Muscle of back (tissue), 13 donors: ENCODE measurements around the gene FAM180A. TPM values are rescaled to one million over a fixed set of nuclear protein-coding genes. Genes with fewer than 3 reads are reported as not detected.
A peak's percentile ranks its signal among the peaks of the same experiment; 100 is the strongest.
"Not testable (repeated sequence)": the region's sequence is repeated elsewhere in the genome, so short reads cannot be mapped to it uniquely, and the experiment has no call there.

Source experiments
- DNase-seq, 3 donors: peaks; one replicate each; pipeline versions ENCODE4 v3.0.0 to v3.0.0-alpha.2; 2013
- long read RNA-seq, 9 donors: transcript quantifications; one replicate each; lab custom pipeline, GENCODE V29; 2026
- polyA plus RNA-seq, 10 donors: library from polyadenylated mRNA; unstranded; fragments of 120-200 nt; gene quantifications; one replicate each; pipeline ENCODE4 v1.2.1, GENCODE V29; 2013; ENCODE audit not compliant: insufficient read length in 10 of 10

FAM180A gene
- polyA plus RNA-seq = 1 to 10 TPM in 1 of 10 donors, under 1 TPM in 6, not detected in 3; 0.13 to 1.1 (median 0.56) TPM
- long read RNA-seq, donor 1, partial matches to known transcripts = 0 of 1 reads
- long read RNA-seq, donor 1, other reads (novel, unspliced or antisense) = 0 of 1 reads
- long read RNA-seq, donor 2 = 0 reads
- long read RNA-seq, donor 3 = 0 reads
- long read RNA-seq, donor 4 = 0 reads
- long read RNA-seq, donor 5 = 0 reads
- long read RNA-seq, donor 6 = 0 reads
- long read RNA-seq, donor 7 = 0 reads
- long read RNA-seq, donor 8, partial matches to known transcripts = 0 of 1 reads
- long read RNA-seq, donor 8, other reads (novel, unspliced or antisense) = 0 of 1 reads
- long read RNA-seq, donor 9, partial matches to known transcripts = 0 of 1 reads
- long read RNA-seq, donor 9, other reads (novel, unspliced or antisense) = 0 of 1 reads

- peak; percentile 62 to 81 (median 69) for DNase-seq
These were observed at the start of gene FAM180A for GRCh38 chr7:135748770-135749169. TSS of gene FAM180A (minus strand) at chr7:135748813. CDS start at chr7:135748580, 233 bp downstream.

- DNase-seq = no peak
These were observed 49.5 kb upstream of the FAM180A start for GRCh38 chr7:135798095-135798494.

- no peak for DNase-seq
These were observed 47.4 kb upstream of the FAM180A start for GRCh38 chr7:135795846-135796570.

- no peak for DNase-seq
These were observed 45.2 kb upstream of the FAM180A start for GRCh38 chr7:135793841-135794240.

- DNase-seq = no peak
These were observed 44.3 kb upstream of the FAM180A start for GRCh38 chr7:135792866-135793265.

- no peak for DNase-seq
These were observed 43.7 kb upstream of the FAM180A start for GRCh38 chr7:135792363-135792668.

- peak in 1 of 3 donors; percentile 43 for DNase-seq
These were observed 43.1 kb upstream of the FAM180A start for GRCh38 chr7:135791543-135792362.

GRCh38 chr7:135790371-135790977 is 41.9 kb upstream of the FAM180A start:
- no peak for DNase-seq

- no peak for DNase-seq
These were observed 41.3 kb upstream of the FAM180A start for GRCh38 chr7:135789956-135790355.

GRCh38 chr7:135789431-135789830 is 40.8 kb upstream of the FAM180A start:
- no peak for DNase-seq

- no peak for DNase-seq
These were observed 38.3 kb upstream of the FAM180A start for GRCh38 chr7:135786911-135787310.

GRCh38 chr7:135785065-135785464 is 36.5 kb upstream of the FAM180A start:
- no peak for DNase-seq

- no peak for DNase-seq
These were observed 35.4 kb upstream of the FAM180A start for GRCh38 chr7:135784013-135784412.

GRCh38 chr7:135782801-135783200 is 34.2 kb upstream of the FAM180A start:
- no peak for DNase-seq

- no peak for DNase-seq
These were observed 33.8 kb upstream of the FAM180A start for GRCh38 chr7:135782377-135782776.

- DNase-seq = no peak
These were observed 29.2 kb upstream of the FAM180A start for GRCh38 chr7:135777626-135778398.

- DNase-seq = not testable (repeated sequence)
These were observed 27.3 kb upstream of the FAM180A start for GRCh38 chr7:135775915-135776314.

GRCh38 chr7:135775230-135775629 is 26.6 kb upstream of the FAM180A start:
- no peak for DNase-seq

- DNase-seq = peak in 1 of 3 donors; percentile 31
These were observed 25.7 kb upstream of the FAM180A start for GRCh38 chr7:135774284-135774683.

- DNase-seq = no peak
These were observed 24.9 kb upstream of the FAM180A start for GRCh38 chr7:135773464-135773863.

- DNase-seq = no peak
These were observed 24.1 kb upstream of the FAM180A start for GRCh38 chr7:135772639-135773222.
